Islet of Langerhans (tissue), 1 donor: ENCODE data around the gene JAZF1.

Experiments used
- FAIRE-seq: peaks from one replicate; lab custom pipeline; 2011; peaks lifted over from hg19 to GRCh38; lab: Jason Lieb, UNC

JAZF1 gene

DNA sequence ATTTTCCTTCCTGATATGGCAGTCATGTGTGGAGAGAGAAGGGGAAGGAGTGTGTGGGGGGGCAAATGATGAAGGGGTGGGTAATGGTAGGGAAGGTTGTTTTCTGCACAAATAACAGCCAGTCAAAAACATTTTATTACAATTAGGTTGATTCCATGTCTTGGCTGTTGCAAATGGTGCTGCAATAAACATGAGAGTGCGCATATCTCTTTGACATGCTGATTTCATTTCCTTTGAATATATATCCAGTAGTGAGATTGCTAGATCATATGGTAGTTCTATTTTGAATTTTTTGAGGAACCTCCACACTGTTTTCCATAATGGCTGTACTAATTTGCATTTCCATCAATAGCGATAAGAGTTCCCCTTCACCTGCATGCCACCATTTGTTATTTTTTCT, 10.6 kb upstream of the JAZF1 start:
- FAIRE-seq, result no peak

DNA sequence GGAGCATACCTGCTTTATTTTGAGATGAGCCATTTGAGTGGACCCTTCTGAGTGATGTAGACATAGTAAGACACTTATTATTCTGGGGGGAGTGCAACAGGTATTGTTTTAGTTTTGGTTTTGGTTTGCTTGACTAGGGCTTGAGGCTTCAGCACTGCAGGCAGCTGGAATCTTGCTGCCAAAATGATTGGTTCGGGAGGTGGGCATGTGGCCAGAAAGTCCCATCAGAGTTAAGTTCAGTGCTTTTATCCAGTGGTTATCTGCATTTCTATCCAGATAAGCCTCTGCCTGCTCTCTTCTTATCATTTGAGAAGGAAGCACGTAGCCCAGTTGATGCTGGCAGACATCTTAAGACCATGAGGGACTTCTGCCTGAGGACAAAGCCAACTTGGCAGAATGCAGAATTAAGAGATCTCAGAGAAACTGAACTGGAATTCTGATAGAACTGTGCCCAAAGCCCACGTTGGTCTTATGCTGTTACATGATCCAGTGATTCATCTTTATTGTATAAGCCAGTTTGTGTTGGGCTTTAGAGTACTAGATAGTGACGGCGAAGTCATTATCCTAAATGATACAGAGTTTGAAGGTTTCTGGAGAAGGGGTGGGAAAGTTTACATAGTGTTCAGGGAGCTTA, 9.6 kb upstream of the JAZF1 start:
- FAIRE-seq, result no peak

DNA sequence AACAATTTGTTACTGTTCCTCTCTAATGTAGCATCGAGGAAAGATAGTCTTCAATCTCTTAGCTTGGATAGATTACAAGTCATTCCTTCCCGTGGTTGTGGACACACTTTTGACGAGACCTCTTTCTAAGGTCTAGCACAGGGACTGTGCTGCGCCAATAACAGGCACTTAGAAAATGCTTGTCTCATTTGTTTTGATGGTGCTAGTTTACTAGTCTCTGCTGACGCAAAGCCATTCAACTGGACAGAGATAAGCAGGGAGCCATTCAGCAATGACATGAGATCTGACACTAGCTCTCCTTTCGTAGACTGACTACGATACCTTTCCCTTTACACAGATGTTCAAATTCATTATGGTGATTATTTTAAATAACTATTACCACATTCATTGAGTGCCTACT, 6.4 kb upstream of the JAZF1 start:
- no peak for FAIRE-seq

DNA sequence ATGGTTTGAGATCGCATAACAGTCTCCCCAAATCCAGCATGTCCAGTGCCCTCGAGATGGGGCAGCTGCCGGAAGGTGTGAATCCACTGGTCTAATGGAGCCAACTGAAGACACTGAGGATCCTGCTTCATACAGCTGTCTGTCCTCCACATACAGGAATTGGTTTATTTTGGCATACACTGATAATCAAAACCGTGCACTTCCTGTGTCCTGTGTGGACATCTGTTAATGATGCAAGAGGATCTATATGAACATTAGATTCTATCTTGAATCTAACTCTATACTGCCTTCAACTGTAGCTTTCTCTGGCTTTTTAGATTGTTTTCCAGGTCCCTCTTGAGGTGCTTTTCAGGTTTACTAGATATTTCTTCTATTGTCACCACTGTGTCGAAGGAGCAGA, 3.0 kb upstream of the JAZF1 start:
- no peak for FAIRE-seq

DNA sequence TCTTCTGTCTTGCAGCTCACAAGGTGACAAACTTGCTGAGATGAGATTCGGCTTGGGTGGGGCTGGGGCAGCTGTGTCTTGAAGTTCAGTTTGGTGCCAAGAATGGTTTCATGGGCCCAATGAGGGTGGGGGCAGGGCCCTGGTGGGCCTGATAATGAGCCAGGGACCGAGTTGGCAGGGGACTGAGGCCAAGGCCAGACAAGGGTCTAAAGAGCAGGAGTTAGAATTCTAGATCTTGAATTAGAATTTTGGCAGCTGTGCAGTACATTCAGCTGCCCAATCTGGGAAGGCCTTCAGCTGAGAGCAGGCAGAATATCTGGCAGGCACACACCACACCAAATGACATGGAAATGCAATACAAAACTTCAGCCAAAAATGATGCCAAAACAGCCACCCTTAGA, 1.5 kb upstream of the JAZF1 start:
- no peak for FAIRE-seq

DNA sequence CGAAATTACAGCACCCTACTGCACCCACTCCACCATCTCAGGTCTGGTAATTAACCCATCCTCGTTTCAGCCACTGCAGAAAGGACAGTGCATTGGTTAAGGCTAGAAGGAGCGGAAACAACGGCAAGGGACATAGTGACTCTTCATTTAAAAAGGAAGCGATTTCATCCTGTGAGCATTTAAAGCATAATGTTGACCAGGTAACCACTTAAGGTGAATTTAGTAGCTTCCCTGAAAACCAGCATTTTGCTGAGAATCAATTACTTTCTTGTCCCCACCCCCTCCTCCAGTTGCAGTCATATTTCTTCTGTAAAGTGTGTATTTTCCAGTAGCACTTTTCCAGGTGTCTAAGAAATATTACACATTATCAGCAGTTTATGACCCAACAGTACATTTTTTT, 821 bp upstream of the JAZF1 start:
- FAIRE-seq, result no peak

DNA sequence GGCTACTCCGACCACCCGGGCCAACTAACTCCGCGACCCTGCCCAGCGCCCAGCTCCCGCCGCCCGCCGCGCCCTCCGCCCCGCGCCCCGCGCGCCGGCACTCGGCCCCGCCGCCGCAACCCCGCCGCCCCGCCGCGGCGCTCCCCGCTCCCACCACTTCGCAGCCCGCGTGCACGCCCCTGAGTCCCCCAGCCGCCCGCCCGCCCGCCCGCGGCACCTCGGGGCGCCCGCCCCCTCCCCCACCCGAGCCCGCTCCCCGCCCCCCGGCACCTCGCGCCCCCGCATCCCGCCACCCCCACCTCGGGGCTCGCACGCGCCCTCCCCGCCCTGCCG, 598 bp downstream of the JAZF1 start:
- FAIRE-seq, result no peak

DNA sequence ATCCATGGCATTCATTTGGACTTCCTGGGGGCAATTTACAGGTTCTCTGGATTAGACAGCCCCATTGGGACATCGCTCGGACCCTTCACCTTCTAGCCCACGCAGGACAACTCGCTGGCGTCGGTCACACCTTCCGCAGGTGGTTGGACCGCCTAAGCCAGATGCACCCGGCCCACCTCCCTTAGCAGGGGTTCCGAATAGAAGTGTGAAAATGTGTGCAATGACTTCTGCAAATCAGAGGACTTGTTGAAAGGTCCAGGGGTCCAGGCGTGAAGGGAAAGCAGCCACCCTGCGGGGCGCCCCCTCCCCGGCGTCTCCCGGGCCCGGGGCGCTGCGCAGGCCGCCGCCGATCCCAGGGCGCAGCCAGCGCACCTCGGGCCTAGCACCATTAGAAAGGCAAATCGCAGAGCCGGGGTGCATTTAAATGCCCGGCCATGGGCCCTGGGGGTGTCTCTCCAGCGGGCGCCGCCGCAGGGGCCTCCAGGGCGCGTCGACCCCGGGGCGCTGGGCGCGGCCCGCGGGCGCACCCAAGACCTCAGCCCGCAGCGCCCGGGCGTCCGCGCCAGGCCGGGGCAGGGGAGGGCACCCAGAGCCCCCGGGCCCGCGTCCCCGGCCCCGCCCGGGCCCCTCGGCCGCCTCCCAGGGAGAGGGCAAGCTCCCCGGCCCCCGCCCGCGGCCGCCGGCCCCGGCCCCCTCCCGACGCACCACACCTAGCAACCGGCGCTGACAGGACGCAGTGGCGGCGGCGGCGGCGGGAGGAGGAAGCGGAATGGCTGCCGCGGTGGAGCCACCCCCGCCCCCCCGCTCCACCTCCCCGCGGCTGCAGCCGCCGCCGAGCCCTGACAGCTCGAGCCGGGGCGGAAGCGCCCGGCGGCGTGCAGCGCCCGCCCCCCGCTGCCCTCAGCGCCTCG, 1.2 kb downstream of the JAZF1 start:
- FAIRE-seq, result no peak

DNA sequence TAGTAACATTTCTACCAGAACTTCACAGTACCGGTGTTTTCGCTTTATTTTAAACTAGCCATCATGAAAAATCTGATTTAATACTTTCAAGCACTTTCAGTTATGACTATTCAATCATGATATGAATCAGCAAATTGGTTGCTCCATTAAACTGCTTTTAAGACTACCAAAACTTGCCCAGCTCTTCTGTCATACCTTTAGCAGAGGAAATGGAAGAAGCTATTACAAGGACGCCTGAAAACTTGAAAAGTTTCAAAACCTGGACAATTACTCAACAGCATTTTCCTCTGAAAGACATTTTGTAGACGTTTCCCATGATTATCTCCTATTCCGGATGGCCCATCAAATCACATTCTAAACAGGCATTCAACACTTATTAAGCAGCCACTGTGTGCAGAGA, 2.0 kb downstream of the JAZF1 start:
- peak; percentile 88 for FAIRE-seq

DNA sequence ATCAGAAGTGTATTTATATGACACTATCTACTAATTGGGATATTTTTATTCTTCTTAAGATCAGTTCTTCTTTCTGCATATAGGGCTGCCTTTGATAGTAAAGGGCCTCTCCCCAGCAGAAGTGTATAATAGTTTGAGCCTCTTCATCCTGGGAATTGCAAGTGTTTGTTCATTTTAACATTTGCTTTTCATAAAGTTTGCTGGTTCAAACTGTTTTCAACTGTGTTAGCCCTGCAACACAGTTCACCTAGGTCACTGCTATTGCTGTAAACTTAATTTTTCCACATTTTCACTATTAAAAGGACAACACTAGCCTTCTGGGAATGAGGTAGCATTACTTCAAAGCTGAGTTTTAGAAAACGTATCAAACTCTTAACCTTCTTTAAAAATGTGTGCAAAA, 2.8 kb downstream of the JAZF1 start:
- FAIRE-seq, result no peak

DNA sequence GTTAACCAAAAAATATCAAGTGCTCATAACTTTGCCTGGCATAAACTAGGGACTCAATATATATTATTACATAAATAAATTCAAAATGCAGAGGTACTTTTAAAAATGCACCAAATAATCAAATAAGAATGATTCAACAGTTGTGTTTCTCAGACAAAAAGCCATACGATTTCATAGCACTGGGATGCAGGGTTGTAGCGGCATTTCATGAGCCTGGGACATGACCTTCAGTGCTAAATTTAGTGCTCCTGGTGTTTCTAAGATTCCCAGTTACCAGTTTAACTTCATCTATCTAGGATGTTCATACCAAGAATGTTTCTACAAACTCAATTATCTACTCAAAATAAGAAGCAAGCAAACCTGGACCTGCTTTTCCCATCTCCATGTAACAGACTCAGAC, 4.0 kb downstream of the JAZF1 start:
- no peak for FAIRE-seq

DNA sequence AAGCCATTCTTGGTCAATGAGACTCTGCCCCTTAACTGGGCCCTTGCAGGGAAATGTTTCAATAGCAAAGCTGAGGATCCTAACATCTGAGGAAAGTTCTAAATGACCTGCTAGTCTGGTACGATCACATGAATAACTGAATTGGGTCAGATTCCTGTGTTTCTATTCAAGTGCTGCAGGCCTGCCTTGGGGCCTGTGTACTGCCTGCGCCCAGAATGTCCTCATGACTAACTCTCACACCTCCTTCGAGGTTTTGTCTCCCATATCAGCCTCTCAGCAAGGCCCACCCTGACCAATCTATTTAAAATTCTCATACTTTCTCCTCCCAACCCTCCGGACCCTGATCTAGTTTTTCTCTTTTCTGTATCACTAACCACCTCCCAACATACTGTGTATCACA, 4.4 kb downstream of the JAZF1 start:
- no peak for FAIRE-seq

DNA sequence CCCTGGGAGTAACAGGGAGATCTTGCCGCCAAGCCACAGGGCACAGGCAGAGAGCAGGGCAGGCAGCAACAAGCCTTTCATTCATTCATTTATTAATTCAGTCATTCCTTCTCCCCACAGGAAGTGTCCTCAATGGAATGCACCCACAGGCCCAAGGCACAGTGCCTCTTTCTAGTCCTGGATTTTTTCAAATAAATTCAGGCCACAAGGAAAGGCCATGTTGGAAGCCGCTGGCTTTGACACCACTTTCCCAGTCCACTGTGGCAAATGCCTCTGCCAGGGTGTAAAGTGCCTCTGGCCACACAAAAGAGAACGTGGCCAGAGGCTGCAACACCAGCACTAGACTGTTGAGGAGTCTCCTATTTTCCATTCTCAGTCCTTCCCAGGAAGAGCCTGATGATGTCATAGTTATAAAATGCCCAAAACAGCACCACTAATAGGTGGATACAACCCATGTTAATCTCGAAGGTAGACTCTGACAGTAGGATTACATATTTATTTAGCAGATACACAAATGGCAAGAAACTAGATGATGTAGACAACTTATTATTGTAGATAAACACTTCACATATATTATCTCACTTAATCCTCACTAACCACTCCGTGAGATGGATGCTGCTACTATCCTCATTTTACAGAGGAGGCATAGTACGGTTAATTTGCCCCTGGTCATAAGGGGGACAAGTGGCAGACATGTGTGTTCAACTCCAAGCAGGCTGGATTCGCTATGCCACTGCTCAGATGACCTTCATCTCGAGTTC, 5.5 kb downstream of the JAZF1 start:
- no peak for FAIRE-seq

DNA sequence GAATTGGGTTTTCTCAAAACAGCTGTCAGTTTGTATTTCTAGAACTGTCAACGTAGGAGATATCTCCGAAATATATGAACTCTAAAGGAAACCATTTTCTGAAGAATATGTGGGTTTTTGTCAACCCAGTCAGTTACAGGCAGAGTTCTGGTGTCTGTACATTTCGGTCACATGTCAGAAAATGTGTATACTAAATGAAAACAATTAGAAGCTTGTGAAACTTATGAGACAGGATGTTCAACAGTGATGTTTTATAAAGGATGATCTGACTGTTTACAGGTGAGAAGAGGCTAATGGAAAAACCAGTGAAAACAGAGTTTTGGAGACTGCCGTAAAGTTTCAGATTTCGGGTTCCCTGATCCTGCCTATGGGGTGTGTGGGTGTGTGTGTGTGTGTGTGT, 6.2 kb downstream of the JAZF1 start:
- FAIRE-seq, result no peak

DNA sequence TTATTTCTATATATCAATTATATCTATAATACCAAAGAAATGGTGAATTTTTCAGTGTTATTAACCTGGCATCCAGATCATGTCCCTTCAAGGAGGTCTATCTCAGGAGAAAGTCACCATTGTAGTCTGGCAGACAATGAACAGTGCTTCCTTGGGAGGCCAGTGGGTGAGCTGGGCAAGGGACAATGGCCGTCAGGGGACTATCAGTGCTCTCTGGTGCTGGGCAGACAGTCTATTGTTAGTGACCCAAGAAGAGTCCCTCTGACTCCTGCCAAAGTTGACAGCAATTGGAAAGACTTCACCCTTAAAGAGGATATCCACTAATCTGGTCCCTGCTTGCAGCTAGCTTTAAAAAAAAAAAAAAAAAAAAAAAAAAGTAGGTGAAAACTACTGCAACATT, 7.1 kb downstream of the JAZF1 start:
- no peak for FAIRE-seq

DNA sequence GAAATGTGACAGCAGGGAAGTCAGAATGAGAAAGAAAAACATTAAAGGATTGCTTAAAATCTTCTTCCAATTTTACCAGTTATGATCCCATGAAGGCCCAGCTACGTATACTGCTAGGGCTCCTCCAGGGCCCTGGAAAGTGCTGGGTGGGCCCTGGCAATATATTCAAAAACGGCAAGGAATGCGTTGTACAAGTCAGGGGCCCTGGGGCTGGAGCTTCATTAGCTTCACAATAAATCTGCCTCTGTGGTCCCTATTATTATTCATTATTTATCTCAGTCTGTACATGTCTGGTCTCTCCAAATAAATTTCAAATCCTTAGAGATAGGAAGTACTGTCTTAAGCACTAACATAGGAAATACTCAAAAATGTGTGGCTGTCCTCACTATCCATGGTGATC, 7.6 kb downstream of the JAZF1 start:
- FAIRE-seq, result no peak

DNA sequence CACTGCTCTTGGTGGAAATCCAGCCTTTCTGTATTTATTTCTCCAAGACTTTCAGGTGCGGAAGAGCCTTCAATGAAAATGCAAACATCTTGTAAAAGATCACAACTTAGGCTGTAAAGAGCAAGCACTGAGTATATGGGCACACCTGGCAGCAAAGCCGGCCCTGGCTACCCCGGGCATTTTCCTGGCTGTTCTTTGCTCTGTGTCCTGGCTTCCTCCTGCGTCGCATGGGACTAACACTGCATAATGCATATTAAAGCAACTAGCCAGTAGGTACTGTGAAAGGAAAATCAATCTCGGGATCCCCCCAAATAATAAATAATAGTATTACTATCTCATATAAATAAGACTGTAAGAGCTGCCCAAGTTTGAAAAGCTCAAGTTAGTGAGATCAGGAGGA, 9.9 kb downstream of the JAZF1 start:
- no peak for FAIRE-seq

DNA sequence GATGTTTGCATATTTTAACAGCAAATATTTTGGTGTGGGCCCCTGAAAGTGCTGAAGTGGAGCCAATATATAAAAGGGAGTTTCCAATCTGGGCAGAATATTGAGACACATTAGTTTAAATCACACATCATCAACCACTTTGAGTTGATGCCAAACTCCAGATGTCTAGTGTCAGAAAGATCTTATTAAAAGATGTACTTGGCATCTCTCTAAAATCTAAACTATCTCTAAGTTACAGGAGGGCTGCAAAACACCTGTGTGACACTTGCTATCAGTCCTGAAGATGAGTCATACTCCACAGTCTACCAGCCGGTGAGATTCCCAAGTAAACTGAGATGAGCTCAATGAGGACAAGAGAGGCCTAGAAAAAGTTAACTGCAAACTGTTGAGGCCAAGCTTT, 11.4 kb downstream of the JAZF1 start:
- FAIRE-seq, result no peak

DNA sequence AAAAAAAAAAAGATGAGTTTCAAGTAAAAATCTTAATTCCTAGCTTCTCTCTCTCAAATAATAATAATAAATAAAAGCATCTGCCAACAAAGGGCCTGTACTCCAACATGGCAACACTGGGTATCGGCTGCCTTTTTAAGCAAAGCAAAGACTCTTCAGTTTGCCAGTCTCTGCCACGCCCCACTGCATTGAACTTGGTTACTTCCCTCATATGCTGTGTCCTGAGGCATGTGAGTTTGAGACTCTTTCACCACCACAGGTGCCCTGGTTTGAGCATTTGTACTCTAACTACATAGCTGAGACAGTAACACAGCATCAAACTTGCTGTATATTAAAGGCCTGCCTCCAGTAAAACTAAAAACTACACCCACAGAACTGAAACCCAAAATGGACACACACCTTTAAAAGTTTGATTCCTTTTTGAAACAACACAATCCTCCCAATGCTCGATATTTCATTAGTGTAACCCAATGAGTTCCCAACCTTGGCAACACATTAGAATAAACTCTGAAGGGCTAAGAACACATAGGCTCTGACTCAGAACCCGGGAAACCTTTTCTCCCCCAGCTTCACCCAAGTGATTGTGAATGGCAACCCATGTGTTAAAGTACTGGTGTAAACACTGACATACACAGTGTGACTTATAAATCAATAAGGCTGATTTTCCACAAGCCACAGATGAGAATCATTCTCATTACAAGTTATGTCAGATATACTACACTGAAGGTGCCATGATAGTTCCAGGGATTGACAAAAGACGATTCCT, 12.0 kb downstream of the JAZF1 start:
- FAIRE-seq, result no peak

DNA sequence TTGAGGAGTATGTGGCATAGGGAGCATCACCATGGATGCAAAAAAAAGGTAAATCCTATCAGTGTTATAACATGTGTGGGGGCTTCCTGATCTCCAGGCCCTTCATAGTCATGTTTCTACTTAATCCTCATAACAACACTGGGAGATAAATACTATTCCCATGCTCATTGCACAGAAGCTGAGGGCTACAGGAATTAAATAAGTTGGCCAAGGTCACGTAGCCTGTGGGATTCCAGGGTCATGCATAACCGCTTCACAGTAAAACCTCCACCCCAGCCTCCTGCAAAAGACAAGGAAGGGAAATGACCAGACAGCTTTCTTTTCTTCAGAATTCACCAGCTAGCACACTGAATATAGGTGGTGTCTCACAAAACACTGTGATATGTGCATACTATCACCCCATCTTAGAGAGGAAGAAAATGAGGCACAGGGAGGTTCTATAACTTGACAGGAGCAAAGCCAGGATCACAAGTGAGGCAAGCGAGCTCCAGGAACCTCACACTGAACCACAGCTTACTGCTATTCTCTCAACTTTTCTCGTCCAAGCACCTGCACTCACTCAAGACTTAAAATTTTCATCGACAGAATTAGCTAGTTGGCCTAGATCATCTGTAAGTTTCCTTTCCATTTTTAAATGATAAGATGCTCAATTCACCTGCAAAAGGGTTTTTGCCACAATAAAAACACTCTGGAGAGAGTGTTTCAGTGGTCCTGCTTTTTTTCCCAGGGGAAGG, 13.4 kb downstream of the JAZF1 start:
- no peak for FAIRE-seq

DNA sequence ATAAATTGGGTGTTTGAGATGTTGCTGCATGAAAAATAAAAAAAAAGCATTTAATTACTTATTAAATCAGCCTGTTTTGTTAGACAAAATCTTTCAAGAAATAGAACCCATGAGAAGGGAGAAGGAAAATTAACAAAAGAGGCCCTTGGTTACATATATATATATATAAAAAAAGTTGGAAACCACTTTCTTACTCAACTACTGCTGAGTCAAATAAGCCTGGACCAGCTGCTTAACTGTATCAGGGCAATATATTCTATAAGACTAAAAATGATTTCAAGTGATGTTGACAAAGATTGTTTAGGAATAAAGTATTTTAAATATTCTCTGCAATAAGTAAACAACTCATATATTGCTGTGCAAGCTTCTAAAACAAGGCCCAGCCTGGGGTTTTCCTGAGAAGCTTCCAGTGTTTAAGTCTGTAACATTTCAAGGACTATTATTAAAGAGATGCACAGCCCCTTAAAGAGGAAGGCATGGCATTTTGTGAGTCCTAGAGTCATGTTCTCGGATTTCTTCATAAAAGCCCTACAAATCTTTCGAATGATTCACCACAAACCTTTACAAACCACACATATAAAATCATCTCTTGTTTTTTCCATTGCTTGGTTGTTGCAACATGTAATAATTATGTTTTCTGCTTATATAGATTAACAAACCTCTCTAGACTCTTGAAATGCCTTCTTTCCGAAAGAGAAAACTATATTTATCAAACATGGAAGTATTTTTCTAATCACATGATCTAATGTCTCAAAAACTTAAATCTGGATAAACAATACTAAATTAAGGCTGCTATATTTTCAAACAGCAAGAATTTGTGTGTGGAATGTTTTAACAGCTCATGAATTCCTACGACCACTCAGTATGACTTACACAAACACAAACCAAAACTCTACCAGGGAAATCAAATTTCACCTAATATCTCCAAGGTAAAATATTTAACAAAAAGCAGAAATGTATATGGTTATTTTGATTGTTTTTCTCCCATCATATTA, 14.3 kb downstream of the JAZF1 start:
- no peak for FAIRE-seq
